GM21526 (cell line): ENCODE measurements around the gene BCAS4.
"Not testable (repeated sequence)": the region's sequence is repeated elsewhere in the genome, so short reads cannot be mapped to it uniquely, and the experiment has no call there.

Experiments used
- ATAC-seq: cut with Tn5 transposase; IDR thresholded peaks from one replicate; pipeline ENCODE4 v1.9.1; 2021; ENCODE audit warnings: moderate library complexity; ENCODE audit not compliant: unreplicated experiment, low FRiP score

Gene BCAS4

DNA sequence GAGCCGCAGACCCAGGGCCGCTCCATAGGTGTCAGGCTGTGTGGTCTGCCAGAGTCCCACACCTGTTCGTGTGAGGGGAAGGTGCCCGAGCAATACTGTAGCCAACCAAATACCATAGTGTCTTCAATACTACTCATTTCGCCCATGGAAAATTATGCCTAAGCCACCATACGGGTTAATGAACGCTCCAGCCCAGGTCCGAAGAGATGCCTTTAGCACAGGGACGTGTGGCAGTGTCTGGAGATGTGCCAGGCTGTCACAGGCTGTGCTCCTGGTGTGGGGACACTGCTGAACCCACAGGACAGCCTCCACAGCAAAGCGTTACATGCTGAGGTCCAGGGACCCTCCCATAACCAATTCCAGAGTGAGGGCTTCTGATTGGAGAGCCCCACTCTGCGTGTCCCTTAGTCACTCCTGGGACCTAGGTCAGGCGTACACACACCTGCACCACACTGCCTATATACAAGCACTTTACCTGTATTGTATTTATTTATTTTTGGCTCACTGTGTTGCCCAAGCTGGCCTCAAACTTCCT lies 25.2 kb upstream of the BCAS4 start:
- not testable (repeated sequence) for ATAC-seq

GRCh38 chr20:50771419-50772080 lies 23.3 kb upstream of the BCAS4 start:
- ATAC-seq: not testable (repeated sequence)

DNA sequence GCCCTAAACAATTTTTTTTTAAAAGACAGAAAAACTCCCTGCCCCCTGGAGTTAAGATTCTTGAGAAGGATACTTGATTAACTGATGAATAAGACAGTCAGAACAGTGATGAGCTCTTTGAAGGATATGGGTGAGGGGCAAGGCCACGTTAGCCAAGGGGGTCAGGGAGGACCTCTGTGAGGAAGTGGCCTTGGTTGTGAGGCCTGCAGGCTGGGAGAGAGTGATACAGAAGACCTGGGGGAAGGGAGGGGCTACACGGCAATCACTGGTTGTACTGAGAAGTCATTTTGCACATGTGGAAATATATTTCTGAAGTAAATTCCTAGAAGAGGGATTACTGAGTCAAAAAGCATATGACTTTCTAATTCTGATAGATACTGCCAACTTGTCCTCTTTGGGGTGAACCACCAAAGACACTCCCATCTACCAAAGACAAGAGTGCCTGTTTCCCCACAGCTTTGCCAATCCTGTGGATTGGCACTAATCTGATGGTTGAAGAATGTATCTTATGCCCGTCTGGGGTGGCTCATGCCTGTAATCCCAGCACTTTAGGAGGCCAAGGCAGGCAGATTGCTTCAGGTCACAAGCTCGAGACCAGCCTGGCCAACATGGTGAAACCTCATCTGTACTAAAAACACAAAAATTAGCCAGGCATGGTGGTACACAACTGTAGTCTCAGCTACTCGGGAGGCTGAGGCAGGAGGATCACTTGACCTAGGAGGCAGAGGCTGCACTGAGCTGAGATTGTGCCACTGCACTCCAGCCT lies 22.3 kb upstream of the BCAS4 start:
- no peak for ATAC-seq

- no peak for ATAC-seq
Measured at GRCh38 chr20:50774515-50774914, 20.3 kb upstream of the BCAS4 start.

DNA sequence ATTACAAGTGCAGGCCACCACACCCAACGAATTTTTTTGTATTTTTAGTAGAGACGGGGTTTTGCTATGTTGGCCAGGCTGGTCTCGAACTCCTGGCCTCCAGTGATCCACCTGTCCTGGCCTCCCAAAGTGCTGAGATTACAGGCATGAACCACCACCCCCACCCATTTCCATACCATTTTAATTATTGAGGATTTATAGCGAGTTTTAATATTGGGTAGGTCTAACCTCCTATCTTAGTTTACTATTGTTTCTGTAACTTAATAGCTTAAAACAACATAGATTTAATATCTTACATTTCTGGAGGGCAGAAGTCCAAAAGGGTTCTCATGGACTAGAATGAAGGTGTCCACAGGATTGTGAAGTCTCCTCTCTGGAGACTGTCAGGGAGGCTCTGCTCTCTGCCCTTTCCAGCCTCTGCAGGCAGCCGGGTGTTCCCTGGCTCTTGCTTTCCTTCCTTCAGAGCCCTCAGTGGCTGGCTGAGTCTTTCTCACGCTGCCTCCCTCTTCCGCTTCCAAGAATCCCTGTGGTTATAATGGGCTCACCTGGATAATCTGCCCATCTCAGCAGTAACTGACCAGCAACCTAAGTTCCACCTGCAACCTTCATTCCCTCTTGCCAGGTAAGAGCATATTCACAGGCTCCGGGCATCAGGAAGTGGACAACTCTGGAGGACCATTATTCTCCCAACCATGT lies 18.6 kb upstream of the BCAS4 start:
- no peak for ATAC-seq

DNA sequence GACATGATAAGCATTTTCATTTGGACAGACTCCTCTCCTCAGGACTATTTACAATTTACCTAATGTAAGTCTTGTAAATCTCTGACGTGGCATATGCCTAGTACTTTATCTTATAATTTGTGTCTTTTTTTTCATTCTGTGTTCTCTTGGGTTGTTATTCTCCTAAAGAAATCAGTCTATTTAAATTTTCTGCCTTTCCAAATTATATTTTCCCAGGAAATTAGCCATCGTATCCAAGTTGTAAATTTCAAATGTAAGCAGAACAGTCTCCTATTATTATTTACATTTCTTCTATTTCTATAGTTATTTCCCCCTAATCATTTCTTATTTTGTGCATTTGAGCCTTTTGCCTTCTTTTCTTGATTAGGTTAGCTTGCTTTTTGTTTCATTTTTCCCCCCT lies 17.5 kb upstream of the BCAS4 start:
- ATAC-seq: no peak

DNA sequence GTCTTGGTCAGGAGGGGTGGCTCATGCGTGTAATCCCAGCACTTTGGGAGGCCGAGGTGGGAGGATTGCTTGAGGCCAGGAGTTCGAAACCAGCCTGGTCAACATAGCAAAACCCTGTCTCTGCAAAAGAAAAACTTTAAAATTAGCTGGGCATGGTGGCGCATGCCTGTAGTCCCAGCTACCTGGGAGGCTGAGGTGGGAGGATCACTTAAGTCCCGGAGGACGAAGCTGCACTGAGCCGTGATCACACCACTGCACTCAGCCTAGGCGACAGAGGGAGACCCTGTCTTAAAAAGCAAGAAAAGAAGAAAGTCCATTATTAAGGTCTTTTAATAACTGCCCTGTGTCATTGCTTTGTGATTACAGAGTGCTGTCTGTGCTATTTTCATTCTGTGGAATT lies 15.9 kb upstream of the BCAS4 start:
- ATAC-seq: not testable (repeated sequence)

GRCh38 chr20:50783390-50783789 lies 11.5 kb upstream of the BCAS4 start:
- ATAC-seq: no peak

GRCh38 chr20:50783903-50784302 lies 11.0 kb upstream of the BCAS4 start:
- no peak for ATAC-seq

DNA sequence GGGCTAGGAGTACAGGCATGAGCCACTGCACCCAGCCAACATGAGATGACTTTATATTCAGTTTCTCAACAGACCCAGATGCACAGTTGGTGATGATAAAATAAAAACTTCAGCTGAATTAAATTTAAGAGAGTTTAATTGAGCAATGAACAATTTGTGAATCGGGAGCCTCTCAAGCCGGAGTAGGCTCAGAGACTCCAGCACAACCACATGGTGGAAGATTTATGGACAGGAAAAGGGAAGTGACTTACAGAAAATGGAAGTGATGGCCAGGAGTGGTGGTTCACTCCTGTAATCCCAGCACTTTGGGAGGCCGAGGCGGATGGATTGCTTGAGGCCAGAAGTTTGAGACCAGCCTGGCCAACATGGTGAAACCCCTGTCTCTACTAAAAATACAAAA lies 10.4 kb upstream of the BCAS4 start:
- ATAC-seq: no peak

GRCh38 chr20:50786703-50787102 lies 8.2 kb upstream of the BCAS4 start:
- no peak for ATAC-seq

GRCh38 chr20:50787181-50787580 lies 7.7 kb upstream of the BCAS4 start:
- ATAC-seq: no peak

DNA sequence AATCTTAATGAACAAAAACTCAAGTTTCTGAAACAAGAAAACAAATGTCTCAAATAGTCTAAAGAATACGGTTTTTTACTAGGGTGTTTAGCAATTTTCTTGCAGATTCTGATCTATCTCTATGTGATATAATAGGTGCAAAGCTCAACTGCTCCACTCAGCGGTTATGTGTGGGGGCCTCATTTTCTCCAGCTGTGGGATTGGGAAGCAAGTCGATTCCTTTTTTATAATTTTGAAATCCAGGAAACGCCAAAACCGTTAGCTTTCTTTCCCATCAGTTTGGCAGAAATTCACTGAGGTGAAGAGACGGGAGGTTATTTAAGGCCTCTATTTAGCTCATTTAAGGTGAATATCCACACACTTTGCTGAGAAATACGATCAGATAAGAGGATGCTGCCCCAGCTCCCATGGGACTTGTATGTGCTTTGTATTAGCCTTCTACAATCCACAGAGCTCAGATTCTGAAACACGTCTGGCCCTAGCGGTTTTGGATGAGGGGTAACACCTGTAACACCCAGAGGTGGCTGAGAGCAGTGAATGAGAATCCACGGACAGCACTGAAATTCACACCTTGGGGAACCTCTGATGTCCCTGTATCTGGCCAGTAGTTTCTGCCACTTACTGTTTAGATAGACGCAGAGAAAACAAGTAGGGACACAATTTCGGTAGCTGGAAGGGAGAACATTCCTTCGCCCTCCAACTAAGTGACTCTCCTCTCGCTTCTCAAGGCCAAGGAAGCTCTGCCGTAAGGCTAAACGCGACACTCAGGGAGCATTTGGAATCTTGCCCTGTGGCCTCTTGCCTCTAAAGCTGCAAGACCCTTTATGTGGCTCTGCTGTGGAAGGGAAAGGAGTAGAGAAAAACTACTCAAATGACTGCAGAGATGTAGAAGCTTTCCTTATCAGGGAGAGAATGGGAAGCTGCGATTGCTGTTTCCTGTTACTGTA lies 6.5 kb upstream of the BCAS4 start:
- ATAC-seq: no peak

- ATAC-seq: no peak
Measured at GRCh38 chr20:50789968-50790650, 4.8 kb upstream of the BCAS4 start.

DNA sequence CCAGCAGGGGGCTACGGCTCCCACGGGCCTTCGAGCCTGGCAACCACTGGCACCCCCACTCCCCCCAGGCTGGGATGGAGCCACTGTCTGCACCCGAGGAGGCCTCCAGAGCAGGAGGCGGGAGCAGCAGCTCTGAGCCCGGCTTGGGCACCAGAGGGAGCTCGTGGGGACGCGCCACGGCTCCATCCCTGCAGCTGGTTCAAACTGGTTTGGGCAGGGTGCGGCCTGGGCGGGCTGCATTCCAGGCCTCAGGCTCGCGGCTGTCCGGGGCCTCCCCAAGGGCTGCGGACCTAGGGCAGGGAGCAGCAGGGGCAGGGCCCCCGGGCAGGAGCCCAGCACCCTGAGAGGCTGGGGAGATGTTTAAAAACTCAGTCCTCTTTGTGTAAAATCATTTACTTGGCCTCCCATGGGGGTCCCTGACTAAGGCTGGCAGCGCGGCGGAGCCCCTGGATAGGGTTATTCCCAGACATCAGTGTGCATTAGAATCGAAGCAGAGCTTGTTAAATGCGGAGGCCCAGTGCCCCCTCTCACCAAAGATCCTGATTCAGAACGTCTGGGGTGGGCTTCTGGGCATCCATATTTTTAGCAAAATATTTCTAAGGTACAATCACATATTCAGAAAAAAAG lies 4.1 kb upstream of the BCAS4 start:
- ATAC-seq: peak; percentile 45

DNA sequence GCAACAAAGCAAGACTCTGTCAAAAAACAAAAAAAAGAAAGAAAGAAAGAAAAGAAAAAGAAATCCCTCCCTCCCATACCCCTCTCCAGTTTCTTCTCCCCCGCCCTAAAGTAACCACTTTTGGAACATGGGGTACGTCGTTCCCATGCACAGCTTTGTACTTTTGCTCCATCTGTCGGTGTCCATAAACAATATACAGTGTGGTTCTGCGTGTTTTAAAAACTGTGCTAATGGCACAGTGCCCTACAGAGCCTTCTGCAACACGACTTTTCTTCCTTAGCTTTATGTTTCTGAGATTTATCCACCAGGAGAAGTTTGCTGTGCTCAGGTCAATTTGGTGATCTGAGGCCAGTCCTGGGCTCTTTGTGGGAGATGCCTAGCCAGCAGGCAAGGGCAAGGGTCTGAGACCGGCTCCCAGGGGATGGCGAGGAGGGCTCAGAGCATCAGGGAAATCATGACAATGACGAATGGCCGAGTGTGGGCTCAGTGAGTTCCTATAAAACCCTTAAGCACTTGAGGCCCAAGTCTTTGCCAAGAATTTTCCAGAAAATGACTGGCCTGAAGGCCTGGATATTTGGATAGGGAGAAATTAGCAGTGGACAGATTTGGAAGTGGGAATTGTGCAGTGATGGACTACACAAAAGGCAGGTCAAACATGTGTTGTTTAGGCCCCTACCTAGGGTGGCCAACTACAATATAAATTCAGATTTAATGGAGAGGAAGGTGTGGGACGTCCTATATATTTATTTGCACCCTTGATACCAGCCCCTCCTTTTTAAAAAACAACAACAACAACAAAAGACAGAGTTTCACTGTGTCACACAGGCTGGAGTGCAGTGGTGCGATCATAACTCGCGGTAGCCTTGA lies 1.9 kb upstream of the BCAS4 start:
- ATAC-seq: no peak

GRCh38 chr20:50793575-50794016 lies 1.3 kb upstream of the BCAS4 start:
- ATAC-seq: not testable (repeated sequence)

DNA sequence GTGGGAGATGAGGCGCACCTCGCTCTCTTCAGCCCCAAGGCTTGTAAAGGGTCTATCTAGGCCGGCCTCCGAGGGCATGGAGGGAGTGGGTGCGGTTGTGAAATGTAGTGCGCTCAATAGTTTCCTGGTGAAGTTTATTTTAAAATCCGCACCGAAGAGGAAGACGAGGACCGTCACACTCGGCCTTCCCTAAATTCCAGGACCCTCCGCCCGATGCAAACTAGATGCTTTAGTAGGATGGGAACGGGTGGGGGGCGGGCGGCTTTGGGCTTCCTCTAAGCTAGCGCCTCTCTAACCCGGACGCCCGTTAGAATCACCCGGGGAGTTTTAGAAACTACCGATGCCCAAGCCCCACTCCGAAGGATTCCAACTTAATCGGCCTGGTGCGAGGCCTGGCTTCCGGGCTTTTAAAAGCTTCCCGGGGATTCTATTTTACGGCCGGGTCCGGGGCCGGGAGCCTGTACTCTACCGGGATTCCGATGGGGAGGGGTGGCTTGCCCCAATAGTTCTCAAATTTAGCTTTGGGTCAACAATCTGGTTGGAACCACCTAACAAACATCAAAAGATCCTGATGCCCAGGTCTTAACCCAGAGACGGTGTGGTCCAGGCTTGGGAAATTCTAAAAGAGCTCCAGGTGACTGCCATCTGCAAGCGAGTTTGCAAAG lies 548 bp upstream of the BCAS4 start:
- ATAC-seq: peak; percentile 9
